Fibroblast of skin of right quadriceps (primary cell): ENCODE data around the gene CFAP20DC.
A peak's percentile ranks its signal among the peaks of the same experiment; 100 is the strongest.
"Not testable (repeated sequence)": the region's sequence is repeated elsewhere in the genome, so short reads cannot be mapped to it uniquely, and the experiment has no call there.

Source experiments
- DNase-seq: peaks from one replicate; pipeline ENCODE4 v3.0.0-alpha.2; 2013

The CFAP20DC gene

DNA sequence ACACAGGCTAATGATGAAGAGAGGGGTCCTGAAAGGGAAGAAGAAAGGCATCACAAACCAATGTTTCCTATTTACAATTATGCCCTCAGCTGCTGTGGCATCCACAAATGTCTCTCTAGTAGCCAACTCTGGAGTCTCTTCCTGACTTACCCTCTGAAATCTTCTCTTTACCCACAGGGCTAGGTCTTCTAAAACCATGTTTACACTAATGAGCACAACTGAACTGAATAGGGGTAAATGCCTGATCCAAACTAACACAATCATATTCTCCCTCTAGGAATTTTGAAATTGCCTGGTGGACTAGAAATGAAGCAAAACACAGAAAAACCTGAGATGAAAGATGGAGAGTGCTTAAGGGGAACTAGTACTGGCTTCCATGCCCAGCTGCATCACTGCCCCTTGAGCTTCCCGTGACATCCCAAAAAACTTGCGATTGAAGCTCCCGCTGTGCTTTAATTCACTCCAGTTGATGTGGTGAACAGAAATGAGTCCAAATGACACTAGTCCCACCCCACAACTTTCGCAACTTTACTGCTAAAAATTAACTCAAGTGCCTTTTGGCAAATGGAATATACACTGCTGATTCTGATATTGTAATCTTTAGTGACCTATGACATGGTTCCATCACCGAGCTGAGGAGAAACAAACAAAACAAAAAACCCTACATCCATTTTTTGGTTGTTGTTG lies 32.8 kb downstream of the CFAP20DC start:
- no peak for DNase-seq

DNA sequence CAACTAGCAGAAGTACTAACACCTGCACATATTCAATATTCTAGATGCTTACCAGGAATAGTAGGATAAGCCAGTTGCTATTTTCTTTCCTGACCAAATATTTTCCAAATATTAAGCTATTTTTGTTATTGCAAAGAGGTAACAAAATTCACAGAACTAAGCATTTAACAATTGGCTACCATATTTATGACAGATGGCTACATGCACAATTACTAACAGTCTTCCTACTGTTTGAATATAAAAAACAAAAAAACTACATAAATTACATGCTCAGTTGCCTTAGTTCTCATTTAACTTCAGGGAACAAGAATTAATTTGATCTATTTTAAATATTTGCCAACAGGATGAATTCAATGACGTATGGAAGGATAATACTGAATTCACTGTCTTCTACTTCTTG lies 36.2 kb downstream of the CFAP20DC start:
- no peak for DNase-seq

DNA sequence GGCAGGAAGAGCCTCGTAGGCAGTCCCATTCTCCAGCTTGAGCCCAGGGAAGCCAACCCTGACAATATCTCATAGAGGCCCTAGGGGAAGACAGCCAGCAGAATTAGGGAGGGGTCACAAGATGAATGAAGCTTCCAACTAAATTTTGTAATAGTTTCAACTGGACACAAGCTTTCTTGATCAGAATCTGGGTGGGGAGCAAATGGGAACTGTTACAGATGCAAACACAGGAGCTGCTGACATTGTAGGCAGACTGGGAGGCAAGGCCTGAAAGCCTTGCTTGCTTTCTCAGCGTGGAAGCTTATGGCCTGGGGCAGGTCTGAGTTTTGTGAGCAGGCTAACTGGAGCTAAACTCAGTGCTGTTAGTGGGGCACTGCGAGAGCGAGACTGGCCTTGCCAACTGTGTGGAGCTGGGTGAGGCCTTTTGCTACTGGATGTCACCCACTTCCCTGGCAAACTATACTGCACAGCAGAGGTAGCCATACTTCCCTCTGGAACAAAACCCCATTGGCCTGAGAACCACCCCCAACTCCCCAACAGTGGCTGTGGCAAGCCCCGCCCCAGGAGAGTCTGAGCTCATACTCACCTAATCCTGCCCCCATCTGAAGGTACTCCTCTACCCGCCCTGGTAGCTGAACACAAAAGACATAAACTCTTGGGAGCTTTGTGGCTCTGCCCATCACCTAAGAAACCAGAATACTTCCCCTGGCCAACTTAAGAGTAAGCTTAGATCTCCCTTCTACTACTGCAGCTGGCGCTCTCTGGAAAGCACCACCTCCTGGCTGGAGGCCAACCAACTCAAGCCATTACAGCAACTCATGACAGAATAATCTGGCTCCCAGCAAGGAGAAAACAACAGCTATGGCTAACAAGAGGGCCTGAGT lies 42.9 kb downstream of the CFAP20DC start:
- DNase-seq = peak; percentile 42

DNA sequence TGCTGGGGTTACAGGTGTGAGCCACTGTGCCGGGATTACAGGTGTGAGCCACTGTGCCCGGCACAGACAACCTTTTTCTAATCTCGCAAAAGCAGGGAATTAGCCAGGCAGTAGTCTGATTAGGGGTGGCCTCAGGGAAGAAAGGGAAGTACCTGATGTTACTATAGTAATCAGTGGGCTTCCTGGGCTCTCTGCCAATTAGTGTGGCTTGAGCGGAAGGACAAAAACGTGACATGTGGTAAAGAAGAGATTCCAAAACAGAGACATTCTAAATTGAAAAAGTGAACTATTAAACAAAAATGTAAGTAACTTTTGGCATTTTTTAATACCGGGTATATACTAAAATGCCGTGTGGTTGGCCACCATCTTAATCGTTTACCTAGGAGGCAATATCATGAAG lies 48.1 kb downstream of the CFAP20DC start:
- no peak for DNase-seq

DNA sequence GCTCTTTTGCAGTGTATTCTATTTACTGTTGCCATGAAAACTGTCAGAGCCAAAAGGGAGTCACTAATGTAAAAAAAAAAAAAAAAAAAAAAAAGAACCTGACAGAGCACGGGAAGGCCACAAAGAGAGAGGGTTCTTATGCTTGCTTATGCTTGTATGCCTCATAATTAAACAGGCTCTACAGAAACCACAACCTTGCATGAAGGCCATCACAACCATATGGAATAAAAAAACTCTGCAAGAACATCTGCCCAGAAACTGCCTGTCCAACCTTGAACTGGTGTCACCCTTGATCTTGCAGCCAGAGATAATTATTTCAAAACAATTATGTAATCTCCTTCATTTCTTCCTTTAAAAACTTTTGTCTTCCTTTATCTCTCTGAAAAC lies 50.1 kb downstream of the CFAP20DC start:
- DNase-seq = no peak

DNA sequence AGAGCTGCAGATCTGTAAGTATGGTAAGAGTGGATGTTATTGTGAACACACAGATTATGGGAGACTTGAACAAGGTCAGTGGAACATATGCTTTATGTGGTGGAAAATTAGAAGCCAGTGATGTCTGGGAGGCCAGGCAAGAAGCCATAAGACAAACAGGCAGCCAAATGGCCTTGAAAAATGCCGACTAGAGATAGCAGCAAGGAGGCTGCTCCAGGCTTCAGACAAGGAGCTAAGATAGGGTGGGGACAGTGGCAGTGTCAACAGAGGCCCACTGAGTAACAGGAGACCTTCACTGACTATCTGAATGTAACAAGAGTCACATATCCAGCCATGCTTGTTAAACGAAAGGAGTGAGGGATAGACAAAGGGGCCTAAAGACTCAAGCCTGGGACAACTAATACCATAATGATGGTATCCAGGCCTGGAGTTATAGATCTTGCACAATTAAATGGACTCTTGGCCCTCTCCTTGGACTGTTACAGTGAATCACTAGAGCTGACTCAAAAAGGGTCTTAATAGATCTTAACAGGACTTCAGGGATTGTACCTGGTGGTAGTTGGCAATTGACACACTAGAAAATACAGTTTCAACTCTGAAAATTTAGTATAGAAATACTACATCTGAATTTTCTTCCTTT lies 50.6 kb downstream of the CFAP20DC start:
- no peak for DNase-seq

DNA sequence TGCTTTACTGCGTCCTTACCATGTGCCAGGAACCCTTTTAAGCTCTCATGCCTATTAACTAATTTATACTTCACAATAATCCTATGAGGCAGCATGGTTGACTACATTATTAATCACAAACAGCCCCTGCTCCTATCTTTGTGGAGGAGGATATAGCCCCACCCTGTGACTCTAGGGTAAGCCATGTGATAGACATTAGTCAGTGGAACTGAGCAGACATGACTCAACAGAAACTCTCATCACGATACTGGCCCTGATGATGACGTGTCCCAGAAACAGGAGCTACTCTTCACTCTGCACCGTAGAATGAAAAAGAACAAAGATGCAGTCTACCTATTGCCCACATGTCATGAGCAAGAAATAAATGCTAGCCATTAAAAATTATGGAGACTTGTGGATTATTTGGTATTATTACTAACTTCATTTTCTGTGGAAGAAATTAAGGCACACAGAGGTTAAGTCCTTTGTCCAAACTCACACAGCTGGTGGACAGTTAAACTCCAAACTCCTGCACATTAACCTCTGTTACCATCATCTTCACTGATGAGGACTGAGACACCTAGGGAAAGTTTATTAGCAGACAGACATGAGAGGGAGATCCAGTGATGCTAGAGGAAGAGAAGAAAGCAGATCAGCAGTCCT lies 51.2 kb downstream of the CFAP20DC start:
- DNase-seq = peak; percentile 94

DNA sequence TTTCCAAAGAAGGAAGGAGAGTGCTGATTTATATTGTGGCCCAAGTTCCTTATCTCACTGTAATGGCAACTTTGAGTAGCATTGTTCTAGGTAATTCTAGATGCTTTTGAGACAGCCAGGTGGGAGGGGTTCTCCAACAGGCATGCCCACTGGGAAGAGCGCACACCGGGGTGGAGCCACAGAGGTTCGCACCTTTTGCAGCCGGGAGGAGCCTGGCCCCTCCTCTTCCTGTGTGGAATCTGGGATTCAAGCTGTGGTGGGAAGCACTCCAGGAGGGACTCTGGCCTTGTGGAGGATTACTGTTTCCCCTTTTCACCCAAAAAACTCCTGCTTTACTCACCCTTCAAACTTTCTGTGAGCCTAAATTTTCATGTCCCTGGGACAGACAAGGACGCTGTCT lies 53.1 kb downstream of the CFAP20DC start:
- DNase-seq = no peak

DNA sequence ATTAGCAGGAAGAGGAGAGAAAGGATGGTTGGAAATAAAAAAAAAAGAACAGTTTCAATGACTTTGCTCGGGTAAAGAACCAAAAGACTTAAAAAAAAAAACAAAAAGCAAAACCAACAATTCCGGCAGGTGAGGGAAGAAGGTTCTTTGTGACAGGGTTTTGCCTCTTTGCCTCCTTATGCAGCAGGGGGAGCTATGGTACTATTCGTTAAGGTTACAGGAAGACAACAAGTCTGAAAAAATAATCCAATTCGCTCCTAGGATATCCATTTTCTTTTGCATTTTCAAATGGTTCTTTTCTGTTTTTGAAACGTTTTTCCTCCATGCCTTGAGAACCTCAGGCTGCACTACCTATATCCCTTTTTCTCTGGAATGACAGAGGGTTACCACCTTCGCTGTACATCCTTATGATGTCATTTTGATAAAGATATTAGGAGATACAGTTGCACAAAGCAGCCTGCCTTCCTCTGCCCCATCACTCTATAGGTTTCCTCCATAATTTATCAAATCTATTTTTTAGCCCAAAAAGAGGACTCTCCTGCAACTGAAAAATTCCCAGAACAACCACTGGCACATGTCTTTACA lies 55.0 kb downstream of the CFAP20DC start:
- DNase-seq = peak; percentile 64

DNA sequence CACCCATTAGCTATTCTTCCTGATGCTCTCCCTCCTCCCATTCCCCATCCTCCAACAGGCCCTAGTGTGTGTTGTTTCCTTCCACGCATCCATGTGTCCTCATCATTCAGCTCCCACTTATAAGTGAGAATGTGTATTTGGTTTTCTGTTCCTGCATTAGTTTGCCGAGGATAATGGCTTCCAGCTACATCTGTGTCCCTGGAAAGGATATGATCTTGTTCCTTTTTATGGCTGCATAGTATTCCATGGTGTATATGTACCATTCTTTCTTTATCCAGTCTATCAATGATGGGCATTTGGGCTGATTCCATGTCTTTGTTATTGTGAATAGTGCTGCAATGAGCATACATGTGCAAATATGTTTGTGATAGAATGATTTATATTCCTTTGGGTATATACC lies 56.3 kb downstream of the CFAP20DC start:
- DNase-seq = no peak

DNA sequence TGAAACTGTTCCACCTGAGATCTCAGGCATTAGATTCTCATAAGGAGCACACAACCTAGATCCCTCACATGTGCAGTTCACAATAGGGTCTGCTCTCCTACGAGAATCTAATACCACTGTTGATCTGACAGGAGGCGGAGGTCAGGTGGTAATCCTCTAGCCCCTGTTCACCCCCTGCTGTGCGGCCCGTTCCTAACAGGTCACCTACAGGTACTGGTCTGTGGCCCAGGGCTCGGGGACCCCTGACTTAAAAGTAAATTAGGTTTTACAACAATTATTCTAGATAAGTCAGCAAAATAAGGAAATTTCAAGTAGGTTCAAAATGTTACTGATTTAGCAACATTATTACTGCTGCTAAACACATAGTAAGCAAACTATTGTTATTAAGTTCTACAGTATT lies 58.2 kb downstream of the CFAP20DC start:
- DNase-seq = no peak

DNA sequence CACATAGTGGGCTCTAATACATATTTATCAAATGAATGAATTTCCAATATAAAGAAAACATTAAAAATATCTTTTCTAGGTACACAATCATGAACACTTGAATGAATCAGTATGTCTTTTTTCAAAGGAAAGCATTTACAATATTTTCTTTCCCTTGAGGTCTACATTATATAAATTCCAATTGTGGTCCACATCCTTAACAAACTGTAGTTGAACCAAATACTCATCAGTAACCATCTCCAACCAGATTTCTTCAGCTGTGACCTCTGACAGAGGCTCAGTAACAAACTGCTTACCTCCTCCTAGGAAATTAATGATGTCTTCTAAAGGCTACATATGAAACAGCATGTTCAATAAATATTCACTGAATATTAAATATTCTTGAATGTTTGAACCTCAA lies 58.8 kb downstream of the CFAP20DC start:
- peak; percentile 24 for DNase-seq

DNA sequence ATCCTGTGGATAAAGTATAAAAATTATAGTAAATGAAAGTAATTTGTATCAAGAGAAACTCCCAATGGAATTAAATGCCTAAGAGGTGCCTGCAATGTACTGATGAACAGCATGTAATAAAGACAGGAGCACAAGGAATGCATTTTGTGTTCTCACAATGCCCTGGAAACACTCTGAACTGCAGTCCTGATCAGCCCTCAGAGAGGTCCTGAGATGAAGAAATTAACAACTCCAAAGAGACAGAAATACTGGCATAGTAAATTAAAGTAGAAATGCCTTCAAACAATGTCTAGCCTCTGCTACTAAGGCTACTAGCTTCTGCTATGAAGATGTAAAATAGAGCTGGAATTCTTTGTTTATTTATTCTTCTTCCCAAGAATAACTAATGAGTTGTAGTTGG lies 59.9 kb downstream of the CFAP20DC start:
- no peak for DNase-seq

DNA sequence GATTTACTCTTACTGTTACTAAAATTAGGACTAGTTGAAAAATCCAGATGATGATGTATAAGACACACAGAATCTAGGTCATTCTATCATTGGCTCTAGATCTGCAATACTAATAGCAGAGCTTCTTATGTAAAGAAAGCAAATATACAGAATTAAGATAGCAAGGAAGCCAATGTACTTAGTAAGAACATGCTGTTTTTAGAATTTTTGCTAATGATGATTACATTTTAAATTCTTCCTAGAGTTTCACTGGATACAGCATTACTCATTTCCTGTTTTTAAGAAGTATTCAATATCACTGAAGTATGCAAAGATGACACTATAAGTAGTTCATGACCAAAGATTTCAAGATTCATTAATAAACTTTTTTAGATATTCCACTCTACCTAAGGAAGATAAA lies 60.7 kb downstream of the CFAP20DC start:
- peak; percentile 70 for DNase-seq

DNA sequence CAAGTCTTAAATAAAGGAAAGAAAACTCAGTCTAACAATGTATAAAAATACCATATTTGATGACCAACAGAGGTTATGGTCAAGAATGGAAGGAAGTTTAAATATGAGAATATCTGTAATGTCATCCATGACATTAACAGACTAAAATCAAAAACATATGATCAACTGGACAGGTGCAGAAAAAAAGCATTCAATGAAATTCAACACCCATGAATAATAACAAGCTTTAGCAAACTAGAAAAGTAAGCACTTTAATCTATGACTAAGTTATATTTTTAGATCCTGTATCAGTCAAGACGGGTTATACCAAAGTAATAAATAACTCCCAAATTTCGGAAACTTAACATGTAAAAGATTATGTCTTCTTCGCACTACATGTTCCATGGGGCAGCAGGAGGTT lies 61.8 kb downstream of the CFAP20DC start:
- DNase-seq = no peak

DNA sequence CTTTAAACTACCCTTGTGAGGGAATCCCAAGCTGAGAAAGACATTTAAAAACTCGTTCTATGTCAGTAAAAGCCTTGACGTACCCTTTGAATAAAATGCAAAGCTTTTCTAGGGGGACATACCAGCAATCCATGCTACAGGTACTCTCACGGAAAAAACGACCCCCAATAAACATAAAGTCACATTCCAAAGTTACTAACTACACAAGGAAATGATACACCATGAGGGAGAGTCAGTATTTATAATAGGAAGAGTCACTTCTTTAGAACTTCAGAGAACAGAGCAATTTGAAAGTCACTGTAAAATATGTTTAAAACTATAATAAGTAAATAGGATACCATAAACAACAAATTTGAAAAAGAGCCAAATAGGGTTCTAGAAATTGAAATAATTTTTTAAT lies 63.2 kb downstream of the CFAP20DC start:
- DNase-seq = no peak

DNA sequence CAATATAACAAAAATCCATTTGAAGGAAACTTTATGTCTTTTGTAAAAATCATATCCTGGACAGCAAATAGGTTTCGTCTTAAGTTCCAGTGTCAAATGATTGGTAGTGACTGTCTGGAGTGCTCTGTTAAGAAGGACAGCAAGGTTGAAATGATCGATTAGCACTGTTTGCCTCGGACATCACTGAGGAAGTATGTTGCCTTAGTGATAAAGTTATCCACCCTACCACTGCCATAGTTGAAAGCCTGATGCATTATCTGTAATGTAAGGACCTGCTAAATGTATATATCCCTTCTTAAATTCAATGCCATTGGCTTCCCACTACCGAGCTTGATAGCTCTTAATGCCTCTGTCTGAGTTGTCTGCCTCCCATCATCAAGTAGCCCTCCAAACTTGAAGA lies 70.0 kb downstream of the CFAP20DC start:
- no peak for DNase-seq

DNA sequence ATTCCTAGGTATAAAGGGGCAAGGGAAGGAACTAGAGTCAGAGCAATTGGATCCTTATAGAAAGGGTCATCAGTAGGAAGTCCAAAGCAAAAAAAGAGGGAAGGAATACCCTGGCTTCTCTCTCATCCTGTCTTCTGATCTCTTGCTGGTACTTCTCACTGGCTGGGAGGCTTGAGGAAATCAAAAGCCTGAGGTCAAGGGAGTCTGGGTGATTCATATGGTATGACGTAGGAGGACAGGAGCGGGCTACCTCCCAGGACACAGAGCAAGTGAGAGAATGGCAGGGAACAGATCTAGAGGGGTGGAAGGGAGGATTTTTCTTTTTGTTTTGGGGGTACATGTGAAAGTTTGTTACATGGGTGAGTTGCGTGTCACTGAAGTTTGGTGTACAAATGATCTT lies 76.0 kb downstream of the CFAP20DC start:
- DNase-seq = no peak

DNA sequence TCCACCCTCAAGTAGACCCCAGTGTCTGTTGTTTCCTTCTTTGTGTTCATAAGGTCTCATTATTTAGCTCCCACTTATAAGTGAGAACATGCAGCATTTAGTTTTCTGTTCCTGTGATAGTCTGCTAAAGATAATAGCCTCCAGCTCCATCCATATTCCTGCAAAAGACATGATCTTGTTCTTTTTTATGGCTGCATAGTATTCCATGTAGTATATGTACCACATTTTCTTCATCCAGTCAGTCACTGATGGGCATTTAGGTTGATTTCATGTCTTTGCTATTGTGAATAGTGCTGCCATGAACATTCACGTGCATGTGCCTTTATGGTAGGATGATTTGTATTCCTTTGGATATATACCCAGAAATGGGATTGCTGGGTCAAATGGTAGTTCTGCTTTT lies 82.0 kb downstream of the CFAP20DC start:
- not testable (repeated sequence) for DNase-seq

DNA sequence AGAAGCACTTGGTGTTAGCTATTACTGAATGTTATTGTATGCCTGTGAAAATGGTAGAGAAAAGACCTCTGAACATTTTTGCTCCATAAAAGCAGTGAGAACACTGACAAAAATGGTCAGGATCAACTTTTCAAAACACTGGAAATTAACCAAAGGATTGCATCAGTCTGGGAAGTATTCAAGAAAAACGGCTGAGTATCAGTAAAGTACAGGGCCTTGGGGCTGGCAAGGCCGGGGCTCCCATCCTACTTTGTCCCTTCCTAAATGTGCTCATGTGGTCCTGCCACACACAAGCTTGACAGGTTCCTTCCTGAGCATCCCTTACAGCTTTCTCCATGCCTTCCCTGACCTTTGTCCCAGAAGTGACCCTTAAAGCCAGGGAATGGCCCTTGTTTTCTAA lies 84.0 kb downstream of the CFAP20DC start:
- peak; percentile 59 for DNase-seq

DNA sequence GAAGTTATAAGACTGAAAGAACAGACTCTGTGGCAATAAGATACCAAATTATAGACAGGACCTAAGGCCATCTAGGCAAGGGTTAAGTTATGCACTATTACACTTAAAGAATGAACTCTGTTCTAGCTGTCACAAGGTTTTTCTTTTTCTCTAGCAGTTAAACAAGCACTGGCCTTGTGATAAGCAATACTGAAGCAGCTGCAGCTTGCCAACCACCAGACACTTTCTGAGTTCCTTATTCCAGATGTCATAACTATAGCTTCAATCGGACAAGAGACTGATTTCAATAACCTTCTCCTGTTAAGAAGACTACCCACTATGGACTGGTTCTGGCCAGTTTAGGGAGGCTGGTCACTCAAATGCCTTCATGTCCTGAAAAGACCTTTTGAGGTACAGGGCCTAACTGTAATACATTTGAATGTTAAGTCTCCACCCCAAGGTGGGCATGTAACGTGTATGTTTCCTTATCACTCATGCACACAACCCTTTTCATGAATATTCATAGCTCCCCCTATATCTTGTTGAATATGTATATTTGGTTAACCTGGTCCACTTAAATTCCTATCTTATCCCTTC lies 85.8 kb downstream of the CFAP20DC start:
- no peak for DNase-seq

DNA sequence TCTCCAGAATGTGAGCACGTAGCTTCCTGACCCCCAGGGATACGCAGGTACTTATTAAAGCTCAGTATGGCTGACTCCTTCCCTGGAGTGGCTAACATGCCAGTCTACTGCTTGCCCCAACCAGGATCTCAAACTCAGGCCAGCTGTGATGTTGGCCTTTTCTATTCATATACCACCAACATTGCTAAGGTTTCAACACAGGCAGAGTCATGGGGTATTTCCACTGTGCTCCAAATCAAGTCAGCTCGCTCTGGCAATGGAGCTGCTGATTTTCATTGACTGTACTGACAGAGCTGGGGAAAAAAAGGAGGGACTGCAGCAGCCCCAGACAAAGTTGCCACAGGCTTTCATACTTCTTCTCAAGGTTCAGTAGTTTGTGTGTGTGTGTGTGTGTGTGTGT lies 87.0 kb downstream of the CFAP20DC start:
- DNase-seq = peak; percentile 21
